Suprapubic skin (tissue), 4 donors: ENCODE results near the gene LHFPL4. TPM values are rescaled to one million over a fixed set of nuclear protein-coding genes. Genes with fewer than 3 reads are reported as not detected.
"Not testable (repeated sequence)": the region's sequence is repeated elsewhere in the genome, so short reads cannot be mapped to it uniquely, and the experiment has no call there.

Experiments used
- DNase-seq, 2 donors: peaks; one replicate each; pipeline ENCODE4 v3.0.0-alpha.2; 2019; ENCODE audit warnings: low spot score in 2 of 2
- H3K27ac ChIP-seq: fragments of 200-600 bp; sonication (generic); one replicate; pipeline ENCODE4 v1.5.1; 2019
- H3K27me3 ChIP-seq: fragments of 200-600 bp; sonication (generic); one replicate; pipeline ENCODE4 v1.5.1; 2019
- H3K36me3 ChIP-seq: fragments of 200-600 bp; sonication (generic); one replicate; pipeline ENCODE4 v1.5.1; 2019
- H3K4me1 ChIP-seq: fragments of 200-600 bp; sonication (generic); one replicate; pipeline ENCODE4 v1.5.1; 2019
- H3K4me3 ChIP-seq: fragments of 200-600 bp; sonication (generic); one replicate; pipeline ENCODE4 v1.5.1; 2019; ENCODE audit warnings: mild to moderate bottlenecking
- H3K9me3 ChIP-seq: fragments of 200-600 bp; sonication (generic); one replicate; pipeline ENCODE4 v1.5.1; 2019
- CTCF ChIP-seq, 2 donors: fragments of 200-600 bp in 1 of 2; fragments of 450-650 bp in 1 of 2; sonication (generic) in 1 of 2; IDR thresholded peaks; one replicate each; pipeline ENCODE4 v1.5.1; 2016 to 2019; ENCODE audit warnings: antibody characterized with exemption in 2 of 2, mild to moderate bottlenecking in 1 of 2, moderate library complexity in 1 of 2
- EP300 ChIP-seq: sonication (generic); formaldehyde crosslinking; IDR thresholded peaks from one replicate; pipeline ENCODE4 v1.6.1; 2017; ENCODE audit warnings: antibody characterized with exemption
- POLR2A ChIP-seq, 2 donors: fragments of 450-650 bp; IDR thresholded peaks; one replicate each; pipeline ENCODE4 v1.6.1; 2017; ENCODE audit warnings: antibody characterized with exemption in 2 of 2, mild to moderate bottlenecking in 2 of 2, moderate library complexity in 2 of 2
- POLR2AphosphoS5 ChIP-seq, 3 donors: sonication (generic); formaldehyde crosslinking; IDR thresholded peaks; one replicate each; pipeline ENCODE4 v1.6.1; 2017; ENCODE audit warnings: antibody characterized with exemption in 3 of 3
- WGBS: methylation state at CpG from one replicate; pipeline ENCODE4 v1.1.5; 2018; 5-methylcytosine and 5-hydroxymethylcytosine counted together
- total RNA-seq, 4 donors: library from RNA; depleted of rRNA; stranded (reverse); fragments of >200 nt; gene quantifications; one replicate each; pipeline ENCODE4 v1.1.0, GENCODE V29; 2016

The LHFPL4 gene
- total RNA-seq, 4 donors from 2014 or later: 0.19 TPM; not detected in 3

- Histone ChIP-seq H3K4me3 (no peak overlapping the region), H3K36me3 (no peaks in the 10 kb centered on the region), H3K27ac (no peak overlapping the region), H3K27me3 (peaks cover 10% of the 10 kb centered on the region), H3K9me3 (peaks cover 6% of the 10 kb centered on the region), H3K4me1 (peaks cover 3% of the 10 kb centered on the region)
- DNase-seq: no peak
- TF ChIP-seq CTCF (IDR thresholded peaks at IDR 0.05) (no peak), POLR2AphosphoS5 (IDR thresholded peaks at IDR 0.05) (no peak), EP300 (no peak), POLR2A (IDR thresholded peaks at IDR 0.05) (no peak)
These were observed 42.3 kb upstream of the LHFPL4 start for GRCh38 chr3:9595877-9596276.

- H3K4me1 ChIP-seq, H3K4me3 ChIP-seq, H3K27ac ChIP-seq, H3K9me3 ChIP-seq, H3K27me3 ChIP-seq, H3K36me3 ChIP-seq, DNase-seq: not testable (repeated sequence)
- WGBS: no CpG with 5 or more reads among the region's 28 CpGs
These were observed 38.2 kb upstream of the LHFPL4 start for GRCh38 chr3:9591781-9592180.

GRCh38 chr3:9590282-9590791 lies 36.7 kb upstream of the LHFPL4 start:
- 28% methylated on average over 8 of the region's 8 CpGs for WGBS
- Histone ChIP-seq H3K27ac (no peak overlapping the region), H3K9me3 (no peaks in the 10 kb centered on the region), H3K4me1 (no peaks in the 10 kb centered on the region), H3K4me3 (no peak overlapping the region), H3K27me3 (no peaks in the 10 kb centered on the region), H3K36me3 (no peaks in the 10 kb centered on the region)
- no peak for DNase-seq
- TF ChIP-seq EP300 (no peak), POLR2AphosphoS5 (IDR thresholded peaks at IDR 0.05) (no peak), POLR2A (IDR thresholded peaks at IDR 0.05) (no peak), CTCF (IDR thresholded peaks at IDR 0.05) (no peak)

GRCh38 chr3:9583792-9584191 lies 30.2 kb upstream of the LHFPL4 start:
- 88% methylated on average over 1 of the region's 1 CpG for WGBS
- Histone ChIP-seq H3K27ac (no peak overlapping the region), H3K4me1 (no peaks in the 10 kb centered on the region), H3K36me3 (no peaks in the 10 kb centered on the region), H3K27me3 (no peaks in the 10 kb centered on the region), H3K4me3 (no peak overlapping the region), H3K9me3 (no peaks in the 10 kb centered on the region)
- no peak for DNase-seq
- TF ChIP-seq EP300 (no peak), CTCF (IDR thresholded peaks at IDR 0.05) (no peak), POLR2AphosphoS5 (IDR thresholded peaks at IDR 0.05) (no peak), POLR2A (IDR thresholded peaks at IDR 0.05) (no peak)

- no peak overlapping the region for H3K4me3 ChIP-seq
- DNase-seq: no peak
- no peaks in the 10 kb centered on the region for H3K36me3 ChIP-seq
- no peak for TF ChIP-seq POLR2AphosphoS5 (IDR thresholded peaks at IDR 0.05)
- TF ChIP-seq POLR2A (IDR thresholded peaks at IDR 0.05): no peak
- TF ChIP-seq EP300: no peak
- TF ChIP-seq CTCF (IDR thresholded peaks at IDR 0.05): no peak
- no peak overlapping the region for H3K27ac ChIP-seq
- no peaks in the 10 kb centered on the region for H3K4me1 ChIP-seq
- no peaks in the 10 kb centered on the region for H3K27me3 ChIP-seq
- 84% methylated on average over 3 of the region's 3 CpGs for WGBS
- no peaks in the 10 kb centered on the region for H3K9me3 ChIP-seq
These were observed 29.7 kb upstream of the LHFPL4 start for GRCh38 chr3:9583371-9583770.

- TF ChIP-seq CTCF (IDR thresholded peaks at IDR 0.05): no peak
- no peak for TF ChIP-seq POLR2A (IDR thresholded peaks at IDR 0.05)
- no peak for TF ChIP-seq EP300
- no peak for TF ChIP-seq POLR2AphosphoS5 (IDR thresholded peaks at IDR 0.05)
- WGBS: 77% methylated on average over 3 of the region's 3 CpGs
- H3K4me3 ChIP-seq: no peak overlapping the region
- H3K4me1 ChIP-seq: no peaks in the 10 kb centered on the region
- no peak for DNase-seq
- no peaks in the 10 kb centered on the region for H3K27me3 ChIP-seq
- H3K9me3 ChIP-seq: no peaks in the 10 kb centered on the region
- H3K36me3 ChIP-seq: no peaks in the 10 kb centered on the region
- no peak overlapping the region for H3K27ac ChIP-seq
These were observed 28.7 kb upstream of the LHFPL4 start for GRCh38 chr3:9582332-9582731.
